ENCODE measurements around the gene RETREG2.

- TF ChIP-seq PAX5 (IDR thresholded peaks at IDR 0.05; ENCODE audit: insufficient read depth, low read length, severe bottlenecking) (no peak), POLR2A (IDR thresholded peaks at IDR 0.05; ENCODE audit: low read depth, low read length) (no peak), POLR2AphosphoS5 (IDR thresholded peaks at IDR 0.05; ENCODE audit: low read depth, low read length) (no peak), SPI1 (IDR thresholded peaks at IDR 0.05; ENCODE audit: low read depth, low read length) (no peak), TAF1 (IDR thresholded peaks at IDR 0.05; ENCODE audit: low read depth, low read length) (no peak), POU2F2 (IDR thresholded peaks at IDR 0.05; ENCODE audit: low read depth, low read length) (no peak)
These were observed 9.1 kb upstream of the RETREG2 start for GRCh38 chr2:219168932-219169331.
